AG10803 (cell line): ENCODE results near the gene NUP88.

ENCODE experiments used
- DNase-seq: peaks from one replicate; pipeline ENCODE4 v3.0.0; 2010; ENCODE audit warnings: low read depth
- H3K4me3 ChIP-seq: 2 replicates; pipeline ENCODE4 v1.5.1; 2011; ENCODE audit warnings: mild to moderate bottlenecking, low read length, control low read depth
- CTCF ChIP-seq: conservative IDR thresholded peaks from 2 replicates; pipeline ENCODE4 v1.5.1; 2011; ENCODE audit warnings: mild to moderate bottlenecking, low read length, control low read depth, inconsistent platforms

NUP88 gene

GRCh38 chr17:5418858-5419355 lies 555 bp downstream of the NUP88 start:
- DNase-seq, result no peak
- no peak for TF ChIP-seq CTCF

GRCh38 chr17:5416901-5417300 lies 2.6 kb downstream of the NUP88 start:
- no peak for TF ChIP-seq CTCF
- no peak overlapping the region for H3K4me3 ChIP-seq
- DNase-seq, result no peak

More at GRCh38 chr17:5418858-5419355, 555 bp downstream of the NUP88 start:
- peak overlapping the region; percentile 94 for H3K4me3 ChIP-seq

GRCh38 chr17:5413682-5414081 lies 5.8 kb downstream of the NUP88 start:
- no peak overlapping the region for H3K4me3 ChIP-seq
- peak; percentile 89 for DNase-seq
- TF ChIP-seq CTCF, result no peak

- H3K4me3 ChIP-seq, result no peak overlapping the region
- TF ChIP-seq CTCF, result no peak
- DNase-seq, result no peak
Observed at GRCh38 chr17:5410594-5411272, 8.7 kb downstream of the NUP88 start.

GRCh38 chr17:5408186-5408585 lies 11.3 kb downstream of the NUP88 start:
- H3K4me3 ChIP-seq, result no peak overlapping the region
- DNase-seq, result no peak
- TF ChIP-seq CTCF, result no peak

- no peak for DNase-seq
- H3K4me3 ChIP-seq, result no peak overlapping the region
- TF ChIP-seq CTCF, result no peak
Observed at GRCh38 chr17:5405400-5405799, 14.1 kb downstream of the NUP88 start.

DNA sequence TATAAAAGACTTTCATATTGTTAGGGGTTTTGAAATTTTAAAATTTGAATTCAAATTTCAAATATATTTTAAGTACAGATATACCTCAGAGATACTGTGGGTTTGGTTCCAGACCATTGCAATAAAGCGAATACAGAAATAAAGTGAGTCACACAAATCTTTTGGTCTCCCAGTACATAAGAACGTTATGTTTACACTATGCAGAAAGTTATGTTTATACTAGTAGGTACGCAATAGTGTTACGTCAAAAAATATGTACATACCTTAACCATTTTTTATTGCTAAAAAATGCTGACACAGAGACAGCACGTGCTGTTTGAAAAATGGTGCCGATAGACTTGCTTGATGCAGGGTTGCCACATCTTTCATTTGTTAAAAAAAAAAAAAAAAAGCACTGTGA lies 19.7 kb downstream of the NUP88 start:
- DNase-seq, result no peak
- no peak for TF ChIP-seq CTCF
- H3K4me3 ChIP-seq, result no peak overlapping the region
